GM18870 (cell line): Measurements from ENCODE around the gene PLEKHA6.
"Not testable (repeated sequence)": the region's sequence is repeated elsewhere in the genome, so short reads cannot be mapped to it uniquely, and the experiment has no call there.

Experiments used
- ATAC-seq: cut with Tn5 transposase; IDR thresholded peaks from one replicate; pipeline ENCODE4 v1.9.1; 2021; ENCODE audit warnings: moderate library complexity; ENCODE audit not compliant: unreplicated experiment

PLEKHA6 gene

GRCh38 chr1:204246876-204247275, 112.9 kb downstream of the PLEKHA6 start:
- ATAC-seq: no peak

GRCh38 chr1:204242920-204243319, 116.8 kb downstream of the PLEKHA6 start:
- ATAC-seq: no peak

- no peak for ATAC-seq
Observed at GRCh38 chr1:204241914-204242313, 117.8 kb downstream of the PLEKHA6 start.

- no peak for ATAC-seq
Observed at GRCh38 chr1:204241050-204241449, 118.7 kb downstream of the PLEKHA6 start.

GRCh38 chr1:204240233-204240632, 119.5 kb downstream of the PLEKHA6 start:
- ATAC-seq: no peak

GRCh38 chr1:204239401-204239800, 120.3 kb downstream of the PLEKHA6 start:
- ATAC-seq: not testable (repeated sequence)

- ATAC-seq: not testable (repeated sequence)
Observed at GRCh38 chr1:204238520-204238919, 121.2 kb downstream of the PLEKHA6 start.

GRCh38 chr1:204237515-204237914, 122.2 kb downstream of the PLEKHA6 start:
- not testable (repeated sequence) for ATAC-seq

- ATAC-seq: no peak
Observed at GRCh38 chr1:204232526-204232925, 127.2 kb downstream of the PLEKHA6 start.

GRCh38 chr1:204230211-204230610, 129.5 kb downstream of the PLEKHA6 start:
- no peak for ATAC-seq

- ATAC-seq: no peak
Observed at GRCh38 chr1:204228896-204229295, 130.8 kb downstream of the PLEKHA6 start.

GRCh38 chr1:204227996-204228785, 131.5 kb downstream of the PLEKHA6 start:
- ATAC-seq: no peak

- no peak for ATAC-seq
Observed at GRCh38 chr1:204227351-204227750, 132.4 kb downstream of the PLEKHA6 start.

- no peak for ATAC-seq
Observed at GRCh38 chr1:204225841-204226735, 133.6 kb downstream of the PLEKHA6 start.

- ATAC-seq: no peak
Observed at GRCh38 chr1:204224655-204225054, 135.1 kb downstream of the PLEKHA6 start.

- ATAC-seq: no peak
Observed at GRCh38 chr1:204223129-204223860, 136.4 kb downstream of the PLEKHA6 start.

GRCh38 chr1:204222764-204223055, 137.0 kb downstream of the PLEKHA6 start:
- no peak for ATAC-seq

GRCh38 chr1:204222006-204222763, 137.5 kb downstream of the PLEKHA6 start:
- no peak for ATAC-seq

GRCh38 chr1:204221271-204221670, 138.5 kb downstream of the PLEKHA6 start:
- no peak for ATAC-seq

- ATAC-seq: no peak
Observed at GRCh38 chr1:204219971-204220616, 139.6 kb downstream of the PLEKHA6 start.
